ENCODE measurements around the gene THRAP3.
"Not testable (repeated sequence)": the region's sequence is repeated elsewhere in the genome, so short reads cannot be mapped to it uniquely, and the experiment has no call there.

The THRAP3 gene

GRCh38 chr1:36223996-36224536, at the start of gene THRAP3:
Gene THRAP3, plus strand, starts transcription at chr1:36224443. Its CDS starts 58,121 bp downstream, at chr1:36282564.
- peak; percentile 98 for FAIRE-seq

- FAIRE-seq = no peak
These were observed 49.5 kb upstream of the THRAP3 start for GRCh38 chr1:36174713-36175112.

GRCh38 chr1:36175137-36176095, 48.8 kb upstream of the THRAP3 start:
- no peak for FAIRE-seq

GRCh38 chr1:36176106-36176949, 47.9 kb upstream of the THRAP3 start:
- no peak for FAIRE-seq

GRCh38 chr1:36177589-36178431, 46.4 kb upstream of the THRAP3 start:
- no peak for FAIRE-seq

- no peak for FAIRE-seq
These were observed 45.6 kb upstream of the THRAP3 start for GRCh38 chr1:36178471-36179219.

- no peak for FAIRE-seq
These were observed 45.0 kb upstream of the THRAP3 start for GRCh38 chr1:36179220-36179600.

- FAIRE-seq = no peak
These were observed 41.5 kb upstream of the THRAP3 start for GRCh38 chr1:36182734-36183133.

- FAIRE-seq = peak; percentile 35
These were observed 40.9 kb upstream of the THRAP3 start for GRCh38 chr1:36183309-36183856.

GRCh38 chr1:36187800-36188593, 36.2 kb upstream of the THRAP3 start:
- peak; percentile 97 for FAIRE-seq

GRCh38 chr1:36196805-36197204, 27.4 kb upstream of the THRAP3 start:
- FAIRE-seq = not testable (repeated sequence)

- no peak for FAIRE-seq
These were observed 25.6 kb upstream of the THRAP3 start for GRCh38 chr1:36198641-36199040.

GRCh38 chr1:36199934-36200741, 24.1 kb upstream of the THRAP3 start:
- no peak for FAIRE-seq

- no peak for FAIRE-seq
These were observed 21.2 kb upstream of the THRAP3 start for GRCh38 chr1:36203027-36203553.

GRCh38 chr1:36203554-36204346, 20.5 kb upstream of the THRAP3 start:
- no peak for FAIRE-seq

- FAIRE-seq = no peak
These were observed 19.8 kb upstream of the THRAP3 start for GRCh38 chr1:36204347-36204909.

- no peak for FAIRE-seq
These were observed 17.9 kb upstream of the THRAP3 start for GRCh38 chr1:36206323-36206858.

GRCh38 chr1:36207339-36207738, 16.9 kb upstream of the THRAP3 start:
- no peak for FAIRE-seq
